C4-2B (cell line): ENCODE measurements around the gene SMIM7.

Experiments
- H3K27ac ChIP-seq: fragments of 450-650 bp; 2 replicates; pipeline ENCODE4 v1.5.1; 2017
- CTCF ChIP-seq: fragments of 450-650 bp; conservative IDR thresholded peaks from 2 replicates; pipeline ENCODE4 v1.5.1; 2017; ENCODE audit warnings: mild to moderate bottlenecking
- ZFX ChIP-seq: fragments of 450-650 bp; IDR thresholded peaks from 2 replicates; pipeline ENCODE4 v1.6.1; 2017

Gene SMIM7

GRCh38 chr19:16638666-16639065 lies 21.3 kb downstream of the SMIM7 start:
- H3K27ac ChIP-seq, result no peak overlapping the region
- TF ChIP-seq CTCF (no peak), ZFX (no peak)

- H3K27ac ChIP-seq, result no peak overlapping the region
- TF ChIP-seq CTCF (no peak), ZFX (no peak)
Measured at GRCh38 chr19:16637535-16637934, 22.4 kb downstream of the SMIM7 start.

- H3K27ac ChIP-seq, result no peak overlapping the region
- no peak for TF ChIP-seq ZFX
- no peak for TF ChIP-seq CTCF
Measured at GRCh38 chr19:16631465-16631864, 28.5 kb downstream of the SMIM7 start.

- no peak for TF ChIP-seq ZFX
- no peak for TF ChIP-seq CTCF
- H3K27ac ChIP-seq, result peak overlapping the region; percentile 96
Measured at GRCh38 chr19:16628984-16629691, 30.8 kb downstream of the SMIM7 start.

- peak within 1 kb of the TSS; percentile 96 for H3K27ac ChIP-seq
- TF ChIP-seq CTCF (no peak), ZFX (no peak)
Measured at GRCh38 chr19:16628183-16628983, 31.6 kb downstream of the SMIM7 start, which contains the start of gene MED26. TSS of gene MED26 (minus strand) at chr19:16628204. CDS start at chr19:16627943, 261 bp downstream.

- TF ChIP-seq ZFX (no peak), CTCF (no peak)
- peak overlapping the region; percentile 96 for H3K27ac ChIP-seq
Measured at GRCh38 chr19:16627928-16628182, 32.1 kb downstream of the SMIM7 start.

- peak overlapping the region; percentile 96 for H3K27ac ChIP-seq
- TF ChIP-seq CTCF (no peak), ZFX (peak; percentile 100)
Measured at GRCh38 chr19:16627193-16627927, 32.6 kb downstream of the SMIM7 start.
